Measurements from ENCODE around the gene ORMDL2.
"Not testable (repeated sequence)": the region's sequence is repeated elsewhere in the genome, so short reads cannot be mapped to it uniquely, and the experiment has no call there.

ORMDL2 gene

GRCh38 chr12:55829967-55830600 lies 12.2 kb downstream of the ORMDL2 start:
- peak in 1 of 2 experiments; percentile 58 for DNase-seq

GRCh38 chr12:55830601-55831446 lies 13.0 kb downstream of the ORMDL2 start:
- peak in 1 of 2 experiments; percentile 62 for DNase-seq

- no peak for DNase-seq
These were observed 13.6 kb downstream of the ORMDL2 start for GRCh38 chr12:55831447-55831815.

GRCh38 chr12:55833056-55833455 lies 15.2 kb downstream of the ORMDL2 start:
- no peak for DNase-seq

- not testable (repeated sequence) for DNase-seq
These were observed 16.6 kb downstream of the ORMDL2 start for GRCh38 chr12:55834400-55834799.

- no peak for DNase-seq
These were observed 20.5 kb downstream of the ORMDL2 start for GRCh38 chr12:55838361-55838760.

- no peak for DNase-seq
These were observed 21.7 kb downstream of the ORMDL2 start for GRCh38 chr12:55839345-55840140.

- DNase-seq = no peak
These were observed 22.9 kb downstream of the ORMDL2 start for GRCh38 chr12:55840581-55841351.

- no peak for DNase-seq
These were observed 25.0 kb downstream of the ORMDL2 start, which contains the start of gene MMP19 for GRCh38 chr12:55842681-55843429. Gene MMP19 (minus strand): TSS chr12:55842936. CDS start chr12:55842830, 106 bp downstream.

- no peak for DNase-seq
These were observed 25.6 kb downstream of the ORMDL2 start for GRCh38 chr12:55843431-55843830.

- DNase-seq = no peak
These were observed 27.1 kb downstream of the ORMDL2 start for GRCh38 chr12:55844961-55845360.

GRCh38 chr12:55845361-55845760 lies 27.5 kb downstream of the ORMDL2 start:
- no peak for DNase-seq

- no peak for DNase-seq
These were observed 28.1 kb downstream of the ORMDL2 start for GRCh38 chr12:55845785-55846496.

GRCh38 chr12:55847033-55847432 lies 29.2 kb downstream of the ORMDL2 start:
- no peak for DNase-seq

- DNase-seq = no peak
These were observed 29.9 kb downstream of the ORMDL2 start for GRCh38 chr12:55847603-55848291.

GRCh38 chr12:55849616-55850343 lies 31.9 kb downstream of the ORMDL2 start:
- no peak for DNase-seq

- no peak for DNase-seq
These were observed 32.6 kb downstream of the ORMDL2 start for GRCh38 chr12:55850401-55850800.

- no peak for DNase-seq
These were observed 33.1 kb downstream of the ORMDL2 start for GRCh38 chr12:55850893-55851292.

GRCh38 chr12:55852740-55853139 lies 34.9 kb downstream of the ORMDL2 start:
- DNase-seq = no peak

- DNase-seq = no peak
These were observed 43.6 kb downstream of the ORMDL2 start for GRCh38 chr12:55861396-55861795.

Data from cerebellar nuclear complex (tissue), 1 donor.